GM23248 (cell line): ENCODE results near the gene SRSF7.

ENCODE experiments used
- EZH2 ChIP-seq: fragments of 200-600 bp; sonication (generic); IDR thresholded peaks from 2 replicates; pipeline ENCODE4 v1.6.1; 2018; ENCODE audit warnings: antibody characterized with exemption, mild to moderate bottlenecking; ENCODE audit not compliant: insufficient read depth, poor library complexity, severe bottlenecking
- EZH2phosphoT487 ChIP-seq: fragments of 200-600 bp; sonication (generic); IDR thresholded peaks from 2 replicates; pipeline ENCODE4 v1.6.1; 2018; ENCODE audit warnings: antibody characterized with exemption, moderate library complexity, mild to moderate bottlenecking, low read depth; ENCODE audit not compliant: insufficient read depth

GRCh38 chr2:38776531-38776930, 25.4 kb upstream of the SRSF7 start:
- TF ChIP-seq EZH2 = no peak
- TF ChIP-seq EZH2phosphoT487 = no peak
